NCI-H2107 (cell line): ENCODE results near the gene PCDHA3.
"Not testable (repeated sequence)": the region's sequence is repeated elsewhere in the genome, so short reads cannot be mapped to it uniquely, and the experiment has no call there.

Source experiments
- DNase-seq: peaks from one replicate; lab custom pipeline; 2025; lab: John Stamatoyannopoulos, UW

PCDHA3 gene

GRCh38 chr5:140821375-140822280 is 20.8 kb downstream of the PCDHA3 start, which contains the start of gene PCDHA5:
PCDHA5 (plus strand) TSS chr5:140821613.
- no peak for DNase-seq

GRCh38 chr5:140822281-140822629 is 21.4 kb downstream of the PCDHA3 start:
- no peak for DNase-seq

- DNase-seq, result not testable (repeated sequence)
These were observed 22.1 kb downstream of the PCDHA3 start for GRCh38 chr5:140822969-140823368.

DNA sequence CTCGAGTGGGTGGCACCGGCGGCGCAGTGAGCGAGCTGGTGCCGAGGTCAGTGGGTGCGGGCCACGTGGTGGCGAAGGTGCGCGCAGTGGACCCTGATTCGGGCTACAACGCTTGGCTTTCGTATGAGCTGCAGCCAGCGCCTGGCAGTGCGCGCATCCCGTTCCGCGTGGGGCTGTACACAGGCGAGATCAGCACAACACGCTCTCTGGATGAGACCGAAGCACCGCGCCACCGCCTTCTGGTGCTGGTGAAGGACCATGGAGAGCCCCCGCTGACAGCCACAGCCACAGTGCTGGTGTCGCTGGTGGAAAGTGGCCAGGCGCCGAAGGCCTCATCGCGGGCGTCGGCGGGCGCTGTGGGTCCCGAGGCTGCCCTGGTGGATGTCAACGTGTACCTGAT is 22.6 kb downstream of the PCDHA3 start:
- DNase-seq, result no peak

- DNase-seq, result no peak
These were observed 27.0 kb downstream of the PCDHA3 start, which contains the start of gene PCDHA6 for GRCh38 chr5:140827704-140828361. PCDHA6 (plus strand) TSS chr5:140827960; CDS start chr5:140828092, 132 bp downstream.

DNA sequence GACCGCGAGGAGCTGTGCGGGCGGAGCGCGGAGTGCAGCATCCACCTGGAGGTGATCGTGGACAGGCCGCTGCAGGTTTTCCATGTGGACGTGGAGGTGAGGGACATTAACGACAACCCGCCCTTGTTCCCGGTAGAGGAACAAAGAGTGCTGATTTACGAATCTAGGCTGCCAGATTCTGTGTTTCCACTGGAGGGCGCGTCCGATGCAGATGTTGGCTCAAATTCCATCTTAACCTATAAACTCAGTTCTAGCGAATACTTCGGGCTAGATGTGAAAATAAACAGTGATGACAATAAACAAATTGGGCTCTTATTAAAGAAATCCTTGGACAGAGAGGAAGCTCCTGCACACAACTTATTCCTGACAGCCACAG is 27.5 kb downstream of the PCDHA3 start:
- no peak for DNase-seq

DNA sequence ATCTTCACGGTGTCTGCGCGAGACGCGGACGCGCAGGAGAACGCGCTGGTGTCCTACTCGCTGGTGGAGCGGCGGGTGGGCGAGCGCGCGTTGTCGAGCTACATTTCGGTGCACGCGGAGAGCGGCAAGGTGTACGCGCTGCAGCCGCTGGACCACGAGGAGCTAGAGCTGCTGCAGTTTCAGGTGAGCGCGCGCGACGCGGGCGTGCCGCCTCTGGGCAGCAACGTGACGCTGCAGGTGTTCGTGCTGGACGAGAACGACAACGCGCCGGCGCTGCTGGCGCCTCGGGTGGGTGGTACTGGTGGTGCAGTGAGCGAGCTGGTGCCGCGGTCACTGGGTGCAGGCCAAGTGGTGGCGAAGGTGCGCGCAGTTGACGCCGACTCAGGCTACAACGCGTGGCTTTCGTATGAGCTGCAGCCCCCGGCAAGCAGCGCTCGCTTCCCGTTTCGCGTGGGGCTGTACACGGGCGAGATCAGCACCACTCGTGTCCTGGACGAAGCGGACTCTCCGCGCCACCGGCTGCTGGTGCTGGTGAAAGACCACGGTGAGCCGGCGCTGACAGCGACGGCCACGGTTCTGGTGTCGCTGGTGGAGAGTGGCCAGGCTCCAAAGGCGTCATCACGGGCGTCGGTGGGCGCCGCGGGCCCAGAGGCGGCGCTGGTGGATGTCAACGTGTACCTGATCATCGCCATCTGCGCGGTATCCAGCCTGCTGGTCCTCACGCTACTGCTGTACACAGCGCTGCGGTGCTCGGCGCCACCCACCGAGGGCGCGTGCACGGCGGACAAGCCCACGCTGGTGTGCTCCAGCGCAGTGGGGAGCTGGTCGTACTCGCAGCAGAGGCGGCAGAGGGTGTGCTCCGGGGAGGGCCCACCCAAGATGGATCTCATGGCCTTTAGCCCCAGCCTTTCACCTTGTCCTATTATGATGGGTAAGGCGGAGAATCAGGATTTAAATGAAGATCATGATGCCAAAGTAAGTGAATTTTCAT is 28.9 kb downstream of the PCDHA3 start:
- DNase-seq, result not testable (repeated sequence)

GRCh38 chr5:140833993-140834392 is 33.1 kb downstream of the PCDHA3 start, which contains the start of gene PCDHA7:
PCDHA7 (plus strand) TSS chr5:140834269; CDS start chr5:140834384, 115 bp downstream.
- DNase-seq, result no peak

DNA sequence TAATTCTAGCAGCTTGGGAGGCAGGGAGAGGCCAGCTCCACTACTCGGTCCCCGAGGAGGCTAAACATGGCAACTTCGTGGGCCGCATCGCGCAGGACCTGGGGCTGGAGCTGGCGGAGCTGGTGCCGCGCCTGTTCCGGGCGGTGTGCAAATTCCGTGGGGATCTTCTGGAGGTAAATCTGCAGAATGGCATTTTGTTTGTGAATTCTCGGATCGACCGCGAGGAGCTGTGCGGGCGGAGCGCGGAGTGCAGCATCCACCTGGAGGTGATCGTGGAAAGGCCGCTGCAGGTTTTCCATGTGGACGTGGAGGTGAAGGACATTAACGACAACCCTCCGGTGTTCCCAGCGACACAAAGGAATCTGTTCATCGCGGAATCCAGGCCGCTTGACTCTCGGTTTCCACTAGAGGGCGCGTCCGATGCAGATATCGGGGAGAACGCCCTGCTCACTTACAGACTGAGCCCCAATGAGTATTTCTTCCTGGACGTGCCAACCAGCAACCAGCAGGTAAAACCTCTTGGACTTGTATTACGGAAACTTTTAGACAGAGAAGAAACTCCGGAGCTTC is 33.7 kb downstream of the PCDHA3 start:
- DNase-seq, result not testable (repeated sequence)

- no peak for DNase-seq
These were observed 35.0 kb downstream of the PCDHA3 start for GRCh38 chr5:140835622-140836510.

DNA sequence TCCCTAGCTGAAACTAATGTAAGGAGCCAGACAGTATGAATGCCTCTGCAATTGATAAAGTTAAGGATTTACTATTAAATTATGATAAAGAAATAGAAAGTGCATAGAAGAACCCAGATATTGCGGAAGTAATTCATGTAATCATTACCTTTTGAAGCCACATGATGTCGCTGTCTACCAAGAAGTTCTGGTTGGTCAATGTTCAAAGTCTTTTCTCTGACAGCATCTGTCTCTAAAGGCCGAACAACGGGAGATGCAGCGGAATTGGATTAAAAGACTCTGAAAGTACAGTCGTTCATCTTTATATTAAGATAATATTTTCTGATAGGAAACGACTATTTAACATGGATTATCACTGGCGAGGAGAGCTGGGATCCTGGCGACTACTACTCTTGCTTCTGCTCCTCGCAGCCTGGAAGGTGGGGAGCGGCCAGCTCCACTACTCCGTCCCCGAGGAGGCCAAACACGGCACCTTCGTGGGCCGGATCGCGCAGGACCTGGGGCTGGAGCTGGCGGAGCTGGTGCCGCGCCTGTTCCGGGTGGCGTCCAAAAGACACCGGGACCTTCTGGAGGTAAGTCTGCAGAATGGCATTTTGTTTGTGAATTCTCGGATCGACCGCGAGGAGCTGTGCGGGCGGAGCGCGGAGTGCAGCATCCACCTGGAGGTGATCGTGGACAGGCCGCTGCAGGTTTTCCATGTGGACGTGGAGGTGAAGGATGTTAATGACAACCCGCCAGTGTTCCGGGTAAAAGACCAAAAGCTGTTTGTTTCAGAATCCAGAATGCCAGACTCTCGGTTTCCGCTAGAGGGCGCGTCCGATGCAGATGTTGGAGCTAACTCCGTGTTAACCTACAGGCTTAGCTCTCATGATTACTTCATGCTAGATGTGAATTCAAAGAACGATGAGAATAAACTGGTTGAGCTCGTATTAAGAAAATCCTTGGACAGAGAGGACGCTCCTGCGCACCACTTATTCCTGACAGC is 40.4 kb downstream of the PCDHA3 start, which contains the start of gene PCDHA8:
TSS of gene PCDHA8 (plus strand) at position 210 of the 985 bp plus-strand sequence. CDS start at position 345, 135 bp downstream.
- DNase-seq, result no peak

DNA sequence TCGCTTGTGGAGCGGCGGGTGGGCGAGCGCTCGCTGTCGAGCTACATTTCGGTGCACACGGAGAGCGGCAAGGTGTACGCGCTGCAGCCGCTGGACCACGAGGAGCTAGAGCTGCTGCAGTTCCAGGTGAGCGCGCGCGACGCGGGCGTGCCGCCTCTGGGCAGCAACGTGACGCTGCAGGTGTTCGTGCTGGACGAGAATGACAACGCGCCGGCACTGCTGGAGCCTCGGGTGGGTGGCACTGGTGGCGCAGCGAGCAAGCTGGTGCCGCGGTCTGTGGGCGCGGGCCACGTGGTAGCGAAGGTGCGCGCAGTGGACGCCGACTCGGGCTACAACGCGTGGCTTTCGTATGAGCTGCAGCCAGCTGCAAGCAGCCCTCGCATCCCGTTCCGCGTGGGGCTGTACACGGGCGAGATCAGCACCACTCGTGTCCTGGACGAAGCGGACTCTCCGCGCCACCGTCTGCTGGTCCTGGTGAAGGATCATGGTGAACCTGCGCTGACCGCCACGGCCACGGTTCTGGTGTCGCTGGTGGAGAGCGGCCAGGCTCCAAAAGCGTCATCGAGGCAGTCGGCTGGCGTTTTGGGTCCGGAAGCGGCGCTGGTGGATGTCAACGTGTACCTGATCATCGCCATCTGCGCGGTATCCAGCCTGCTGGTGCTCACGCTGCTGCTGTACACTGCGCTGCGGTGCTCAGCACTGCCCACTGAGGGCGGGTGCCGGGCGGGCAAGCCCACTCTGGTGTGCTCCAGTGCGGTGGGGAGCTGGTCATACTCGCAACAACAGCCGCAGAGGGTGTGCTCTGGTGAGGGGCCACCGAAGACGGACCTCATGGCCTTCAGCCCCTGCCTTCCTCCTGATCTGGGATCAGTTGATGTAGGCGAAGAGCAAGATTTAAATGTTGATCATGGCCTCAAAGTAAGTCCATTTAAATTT is 42.2 kb downstream of the PCDHA3 start:
- DNase-seq, result no peak

- DNase-seq, result not testable (repeated sequence)
These were observed 47.6 kb downstream of the PCDHA3 start, which contains the start of gene PCDHA9 for GRCh38 chr5:140848139-140849102. PCDHA9 (plus strand) TSS chr5:140848382; CDS start chr5:140848496, 114 bp downstream.

- not testable (repeated sequence) for DNase-seq
These were observed 49.2 kb downstream of the PCDHA3 start for GRCh38 chr5:140849831-140850634.
